IPS-15b (cell line): ENCODE results near the gene OST4.
A peak's percentile ranks its signal among the peaks of the same experiment; 100 is the strongest.

Experiments
- H3K27me3 ChIP-seq: one replicate; pipeline ENCODE4 v1.6.1; 2013; ENCODE audit warnings: low read length; ENCODE audit not compliant: control insufficient read depth, insufficient read depth
- H3K36me3 ChIP-seq: one replicate; pipeline ENCODE4 v1.6.1; 2013; ENCODE audit warnings: low read length; ENCODE audit not compliant: control insufficient read depth, insufficient read depth
- H3K4me1 ChIP-seq: one replicate; pipeline ENCODE4 v1.6.1; 2013; ENCODE audit warnings: mild to moderate bottlenecking, low read length; ENCODE audit not compliant: control insufficient read depth, insufficient read depth
- H3K4me3 ChIP-seq: one replicate; pipeline ENCODE4 v1.5.1; 2013; ENCODE audit warnings: low read depth, low read length
- H3K9ac ChIP-seq: one replicate; pipeline ENCODE4 v1.6.1; 2013; ENCODE audit warnings: low read depth, mild to moderate bottlenecking, low read length
- H3K9me3 ChIP-seq: one replicate; pipeline ENCODE4 v1.6.1; 2013; ENCODE audit warnings: mild to moderate bottlenecking, low read length; ENCODE audit not compliant: control insufficient read depth, insufficient read depth

The OST4 gene

DNA sequence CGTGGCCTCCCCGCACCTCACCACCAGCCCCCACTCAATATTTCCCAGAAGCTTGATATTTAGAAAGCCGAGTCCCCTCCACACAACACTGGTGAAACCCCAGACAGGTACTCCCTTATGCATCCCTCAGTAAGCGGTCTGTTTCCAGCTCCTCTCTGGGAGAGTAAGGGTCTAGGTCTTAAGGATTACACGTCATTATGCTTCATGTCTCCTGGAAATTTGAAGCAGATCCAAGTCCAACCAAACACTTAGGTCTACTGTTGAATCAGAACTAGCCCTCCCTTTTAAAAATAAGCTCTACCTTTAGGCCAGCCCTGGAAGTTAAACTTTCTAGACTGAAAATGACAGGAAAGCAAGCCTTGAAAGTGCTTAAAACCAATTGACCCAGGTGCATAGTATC lies 1.5 kb upstream of the OST4 start:
- Histone ChIP-seq H3K9me3 (no peaks in the 10 kb centered on the region), H3K36me3 (peaks cover 17% of the 10 kb centered on the region), H3K4me3 (peak overlapping the region; percentile 85), H3K9ac (no peak overlapping the region), H3K4me1 (peaks cover 4% of the 10 kb centered on the region), H3K27me3 (no peaks in the 10 kb centered on the region)

GRCh38 chr2:27071990-27072830 lies 756 bp upstream of the OST4 start:
- Histone ChIP-seq H3K9me3 (no peaks in the 10 kb centered on the region), H3K27me3 (no peaks in the 10 kb centered on the region), H3K36me3 (peaks cover 20% of the 10 kb centered on the region), H3K4me1 (peaks cover 4% of the 10 kb centered on the region), H3K9ac (peak overlapping the region; percentile 79), H3K4me3 (peak overlapping the region; percentile 85)

DNA sequence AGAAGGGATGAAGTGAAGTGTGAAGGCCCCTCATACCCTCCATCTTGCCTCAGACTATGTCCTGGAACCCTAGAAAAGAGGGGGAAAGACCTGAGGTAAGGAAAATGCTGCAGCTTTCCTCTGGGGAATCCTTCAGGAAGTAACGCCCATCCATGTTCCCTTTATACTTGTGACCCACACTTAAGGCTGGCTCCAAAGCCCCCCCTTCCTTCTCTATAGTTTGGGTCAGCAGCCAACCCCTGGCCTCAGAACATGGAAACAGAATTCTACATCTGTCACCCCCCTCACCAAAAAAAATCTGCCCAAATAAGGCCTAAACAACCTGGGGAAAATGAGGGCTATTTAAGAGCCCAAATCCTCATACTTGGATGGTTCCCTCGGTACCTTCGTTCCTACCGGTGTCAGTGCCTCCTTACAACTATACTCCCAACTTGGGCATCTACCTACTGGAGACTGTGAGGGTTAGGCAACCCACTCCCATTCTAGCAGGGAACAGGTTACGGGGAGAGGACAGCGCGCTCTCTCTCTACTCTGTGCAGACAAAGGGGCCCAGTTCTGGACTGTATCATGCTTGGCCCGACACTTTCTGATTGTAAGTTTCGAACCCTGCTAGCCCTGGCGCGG lies 689 bp downstream of the OST4 start:
- Histone ChIP-seq H3K9ac (peak overlapping the region; percentile 89), H3K27me3 (no peaks in the 10 kb centered on the region), H3K36me3 (peaks cover 20% of the 10 kb centered on the region), H3K9me3 (no peaks in the 10 kb centered on the region), H3K4me1 (peaks cover 4% of the 10 kb centered on the region), H3K4me3 (peak overlapping the region; percentile 99)

DNA sequence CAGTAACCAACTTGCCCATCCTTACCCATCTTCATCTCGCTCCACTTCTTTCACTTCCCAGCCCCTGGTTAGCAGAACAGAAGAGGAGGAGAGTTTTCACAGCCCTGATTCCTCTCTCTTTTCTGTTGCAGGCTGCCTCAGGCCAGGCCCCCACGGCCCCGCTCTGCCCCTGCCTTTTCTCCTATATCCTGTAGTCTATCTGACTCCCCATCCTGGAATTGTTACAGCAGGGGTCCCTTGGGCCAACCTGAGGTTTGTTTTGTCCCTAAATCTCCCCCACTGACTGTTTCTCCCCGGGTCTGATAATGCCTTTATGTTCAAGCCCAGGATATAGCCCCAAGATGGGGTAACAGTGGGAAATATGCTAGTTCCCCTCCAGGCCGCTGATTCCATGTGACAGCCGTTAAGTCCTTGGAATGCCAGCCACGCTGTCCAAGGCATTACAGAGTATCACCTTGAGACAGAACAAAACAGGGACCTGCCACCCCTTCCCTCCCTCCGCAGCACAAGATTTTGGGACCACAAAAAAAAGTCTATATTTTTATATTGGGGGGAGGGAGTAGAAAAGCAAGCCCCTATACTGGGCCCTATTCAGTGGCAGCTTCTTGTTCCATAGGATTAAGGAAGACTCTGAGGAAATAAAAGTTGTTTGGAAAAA lies 1.4 kb downstream of the OST4 start:
- Histone ChIP-seq H3K4me1 (peaks cover 4% of the 10 kb centered on the region), H3K27me3 (no peaks in the 10 kb centered on the region), H3K4me3 (peak overlapping the region; percentile 99), H3K9ac (no peak overlapping the region), H3K9me3 (no peaks in the 10 kb centered on the region), H3K36me3 (peaks cover 20% of the 10 kb centered on the region)

DNA sequence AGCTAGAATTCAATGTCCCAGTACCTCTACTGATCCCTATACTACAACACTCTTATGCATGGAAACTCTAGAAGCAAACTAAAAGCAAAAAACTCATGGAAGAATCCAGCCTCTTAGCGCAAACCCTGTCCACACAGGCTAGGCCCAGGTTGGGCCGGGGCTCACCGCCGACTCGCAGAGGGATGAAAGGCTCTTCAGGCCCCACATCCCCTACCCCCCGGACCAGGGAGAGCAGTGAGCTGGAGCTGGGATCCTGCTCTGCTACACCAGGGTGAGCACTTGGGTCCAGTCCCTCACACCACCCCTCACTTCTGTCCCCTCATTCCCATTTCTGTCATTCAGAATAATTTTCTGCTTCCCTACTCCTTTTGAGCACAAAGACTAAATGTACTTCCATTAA lies 2.0 kb downstream of the OST4 start:
- Histone ChIP-seq H3K9ac (no peak overlapping the region), H3K36me3 (peaks cover 20% of the 10 kb centered on the region), H3K4me3 (no peak overlapping the region), H3K9me3 (no peaks in the 10 kb centered on the region), H3K4me1 (peaks cover 4% of the 10 kb centered on the region), H3K27me3 (no peaks in the 10 kb centered on the region)

- H3K4me3 ChIP-seq: no peak overlapping the region
- no peaks in the 10 kb centered on the region for H3K9me3 ChIP-seq
- H3K36me3 ChIP-seq: peaks cover 24% of the 10 kb centered on the region
- H3K9ac ChIP-seq: no peak overlapping the region
- peaks cover 4% of the 10 kb centered on the region for H3K4me1 ChIP-seq
- H3K27me3 ChIP-seq: no peaks in the 10 kb centered on the region
These were observed 4.1 kb downstream of the OST4 start for GRCh38 chr2:27067385-27067784.

DNA sequence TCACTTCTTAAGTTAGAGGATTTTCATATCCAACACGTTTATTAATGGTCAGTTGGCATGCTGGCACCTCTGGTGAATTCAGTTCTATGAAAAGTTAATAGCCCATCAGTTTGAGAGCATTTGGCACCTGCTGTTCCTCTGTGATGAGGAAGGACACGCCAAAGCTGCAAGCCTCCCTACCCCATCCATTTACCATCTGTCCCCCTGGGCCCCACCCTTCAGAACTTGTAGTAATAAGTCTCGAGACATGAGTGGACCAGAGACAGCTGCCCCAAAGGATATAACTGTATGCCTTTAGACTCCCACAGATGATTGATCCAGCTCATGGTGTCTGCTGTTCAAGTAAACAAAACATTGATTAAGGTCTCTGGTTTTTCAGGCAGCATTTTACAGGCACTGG lies 6.3 kb downstream of the OST4 start:
- Histone ChIP-seq H3K27me3 (no peaks in the 10 kb centered on the region), H3K4me3 (no peak overlapping the region), H3K9me3 (no peaks in the 10 kb centered on the region), H3K36me3 (peaks cover 24% of the 10 kb centered on the region), H3K4me1 (no peaks in the 10 kb centered on the region), H3K9ac (no peak overlapping the region)

DNA sequence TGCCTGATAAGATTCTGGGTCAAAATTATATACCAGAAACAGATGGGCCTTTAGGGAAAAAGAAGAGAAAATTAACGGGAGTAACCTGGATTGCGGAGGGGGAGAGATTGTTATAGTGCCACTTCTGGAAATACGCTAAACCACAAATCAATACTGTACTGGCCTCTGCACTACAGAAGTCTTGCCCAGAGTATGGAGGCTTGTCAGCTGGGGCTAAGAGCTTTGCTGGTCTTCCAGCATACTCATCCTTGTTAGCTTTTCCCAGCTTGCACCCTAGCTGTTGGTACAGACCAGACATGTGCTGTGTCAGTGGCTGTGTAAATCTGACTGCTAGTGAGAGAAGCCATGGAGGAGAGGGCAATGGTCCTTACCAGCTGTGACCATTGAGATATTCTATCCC lies 11.1 kb downstream of the OST4 start:
- no peaks in the 10 kb centered on the region for H3K27me3 ChIP-seq
- no peaks in the 10 kb centered on the region for H3K9me3 ChIP-seq
- peaks cover 24% of the 10 kb centered on the region for H3K36me3 ChIP-seq
- no peak overlapping the region for H3K9ac ChIP-seq
- no peak overlapping the region for H3K4me3 ChIP-seq
- no peaks in the 10 kb centered on the region for H3K4me1 ChIP-seq

GRCh38 chr2:27059141-27059820 lies 12.2 kb downstream of the OST4 start:
- Histone ChIP-seq H3K4me3 (no peak overlapping the region), H3K9me3 (no peaks in the 10 kb centered on the region), H3K4me1 (no peaks in the 10 kb centered on the region), H3K36me3 (peaks cover 30% of the 10 kb centered on the region), H3K9ac (no peak overlapping the region), H3K27me3 (no peaks in the 10 kb centered on the region)

DNA sequence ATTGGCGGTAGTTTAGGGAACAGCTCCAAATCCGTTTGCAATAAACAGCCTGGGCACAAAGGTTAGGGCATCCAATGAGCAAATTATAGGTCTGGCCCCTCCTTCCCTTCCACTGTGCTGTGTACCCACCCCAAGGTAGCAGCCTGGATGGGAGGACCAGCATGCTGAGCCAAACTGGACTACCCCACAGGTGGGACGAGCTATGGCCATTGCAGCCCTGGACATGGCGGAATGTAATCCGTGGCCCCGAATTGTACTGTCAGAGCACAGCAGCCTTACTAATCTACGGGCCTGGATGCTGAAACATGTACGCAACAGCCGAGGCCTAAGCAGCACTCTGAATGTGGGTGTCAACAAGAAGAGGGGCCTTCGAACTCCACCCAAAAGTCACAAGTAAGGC lies 13.2 kb downstream of the OST4 start:
- H3K36me3 ChIP-seq: peaks cover 33% of the 10 kb centered on the region
- no peak overlapping the region for H3K9ac ChIP-seq
- H3K4me1 ChIP-seq: no peaks in the 10 kb centered on the region
- H3K27me3 ChIP-seq: no peaks in the 10 kb centered on the region
- H3K4me3 ChIP-seq: no peak overlapping the region
- H3K9me3 ChIP-seq: no peaks in the 10 kb centered on the region

DNA sequence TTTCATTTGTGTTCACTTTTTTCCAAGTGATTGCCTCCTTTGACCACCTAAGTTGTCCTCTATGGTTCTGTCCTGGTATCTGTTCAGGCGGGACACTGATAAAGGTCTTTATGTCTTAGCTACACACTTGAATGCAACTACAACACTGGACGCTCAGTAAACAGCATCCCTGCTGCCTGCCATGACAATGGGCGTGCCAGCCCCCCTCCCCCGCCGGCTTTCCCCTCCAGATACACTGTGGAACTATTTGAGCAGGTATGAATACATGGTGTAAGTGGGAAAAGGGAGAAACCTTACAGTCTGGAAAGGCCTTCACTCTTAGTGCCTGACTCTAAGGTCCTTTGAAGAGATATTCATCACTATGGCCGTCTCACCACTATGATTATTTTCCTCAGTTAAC lies 14.3 kb downstream of the OST4 start:
- H3K36me3 ChIP-seq: peaks cover 29% of the 10 kb centered on the region
- no peaks in the 10 kb centered on the region for H3K9me3 ChIP-seq
- no peak overlapping the region for H3K4me3 ChIP-seq
- H3K27me3 ChIP-seq: no peaks in the 10 kb centered on the region
- no peaks in the 10 kb centered on the region for H3K4me1 ChIP-seq
- no peak overlapping the region for H3K9ac ChIP-seq
